SK-N-SH (cell line): Measurements from ENCODE around the gene OR10A5. TPM values are rescaled to one million over a fixed set of nuclear protein-coding genes. Genes with fewer than 3 reads are reported as not detected.

Experiments used
- CTCF ChIA-PET: fragments of 300-600, 350-600 bp; formaldehyde crosslinking; extraction: SDS; loops from one replicate; lab custom pipeline; 2021; lab: Yijun Ruan, JAX
- POLR2A ChIA-PET: fragments of 350-600 bp; sonication (Branson Sonifier 250); formaldehyde crosslinking; extraction: SDS; loops from one replicate; lab custom pipeline; 2020; ENCODE audit warnings: antibody characterized with exemption, inconsistent platforms; lab: Yijun Ruan, JAX
- DNase-seq: peaks from one replicate; pipeline ENCODE4 v3.0.0; 2012
- H2AFZ ChIP-seq: fragments of 200-600 bp; sonication (generic); 2 replicates; pipeline ENCODE4 v1.8.1; 2016; ENCODE audit warnings: antibody characterized with exemption, mild to moderate bottlenecking, low read depth
- H3F3A ChIP-seq: fragments of 200-600 bp; sonication (generic); replicated peaks from 2 replicates; pipeline ENCODE3; 2016; ENCODE audit warnings: antibody characterized with exemption, mild to moderate bottlenecking; ENCODE audit not compliant: insufficient read depth
- H3K27ac ChIP-seq, 2 experiments: fragments of 200-500 bp in 1 of 2; fragments of 200-600 bp in 1 of 2; sonication (Bioruptor generic) in 1 of 2; sonication (generic), shearing (Covaris generic) in 1 of 2; 2 replicates each; pipeline versions ENCODE4 v1.5.1 to v1.6.1; 2014 to 2016; ENCODE audit warnings: low read depth in 2 of 2, inconsistent platforms in 1 of 2, low read length in 1 of 2, mild to moderate bottlenecking in 1 of 2, mixed read lengths in 1 of 2
- H3K27me3 ChIP-seq: fragments of 200-600 bp; sonication (generic), shearing (Covaris generic); 2 replicates; pipeline ENCODE4 v1.6.1; 2016; ENCODE audit warnings: mixed run types; ENCODE audit not compliant: insufficient read depth
- H3K36me3 ChIP-seq, 2 experiments: fragments of 200-500 bp in 1 of 2; fragments of 200-600 bp in 1 of 2; sonication (Bioruptor generic) in 1 of 2; sonication (generic) in 1 of 2; replicated peaks in 1 of 2; 2 replicates each; pipeline versions ENCODE3 to v1.5.1; 2014 to 2016; ENCODE audit warnings: low read length in 1 of 2, mild to moderate bottlenecking in 1 of 2; ENCODE audit not compliant: insufficient read depth in 2 of 2, control insufficient read depth in 1 of 2
- H3K4me1 ChIP-seq, 2 experiments: fragments of 200-500 bp in 1 of 2; fragments of 200-600 bp in 1 of 2; sonication (Bioruptor generic) in 1 of 2; sonication (generic), shearing (Covaris generic) in 1 of 2; 2 replicates each; pipeline versions ENCODE4 v1.5.1 to v1.6.1; 2014 to 2016; ENCODE audit warnings: low read depth in 1 of 2, low read length in 1 of 2, mixed run types in 1 of 2; ENCODE audit not compliant: insufficient read depth in 2 of 2, control insufficient read depth in 1 of 2
- H3K4me2 ChIP-seq: fragments of 200-600 bp; sonication (generic), shearing (Covaris generic); 2 replicates; pipeline ENCODE4 v1.6.1; 2017; ENCODE audit warnings: mixed run types
- H3K4me3 ChIP-seq, 2 experiments: fragments of 200-500 bp in 1 of 2; fragments of 200-600 bp in 1 of 2; sonication (Bioruptor generic) in 1 of 2; sonication (generic), shearing (Covaris generic) in 1 of 2; 2 replicates each; pipeline versions ENCODE4 v1.5.1 to v1.8.1; 2014 to 2016; ENCODE audit warnings: low read depth in 2 of 2, inconsistent platforms in 1 of 2, low read length in 1 of 2, mild to moderate bottlenecking in 1 of 2, mixed read lengths in 1 of 2, moderate library complexity in 1 of 2
- H3K79me2 ChIP-seq: fragments of 200-600 bp; sonication (generic); 2 replicates; pipeline ENCODE4 v1.8.1; 2017; ENCODE audit warnings: mild to moderate bottlenecking; ENCODE audit not compliant: insufficient read depth
- H3K9ac ChIP-seq: fragments of 200-600 bp; sonication (generic); 2 replicates; pipeline ENCODE4 v1.6.1; 2017; ENCODE audit warnings: mixed run types
- H3K9me2 ChIP-seq: fragments of 200-600 bp; sonication (generic); 2 replicates; pipeline ENCODE4 v1.6.1; 2017; ENCODE audit warnings: mixed run types
- H3K9me3 ChIP-seq: fragments of 200-600 bp; sonication (generic); 2 replicates; pipeline ENCODE4 v1.6.1; 2017; ENCODE audit warnings: mixed run types, mild to moderate bottlenecking, moderate library complexity
- H4K20me1 ChIP-seq: fragments of 200-600 bp; sonication (generic); 2 replicates; pipeline ENCODE4 v1.6.1; 2017; ENCODE audit warnings: mild to moderate bottlenecking, mixed run types; ENCODE audit not compliant: insufficient read depth
- ELF1 ChIP-seq: IDR thresholded peaks from 2 replicates; pipeline ENCODE4 v1.4.0; 2012
- FOSL2 ChIP-seq: IDR thresholded peaks from 2 replicates; pipeline ENCODE4 v1.4.0; 2012; ENCODE audit warnings: low read depth, mild to moderate bottlenecking, moderate library complexity, borderline replicate concordance
- FOXJ3 ChIP-seq: sonication (generic); formaldehyde crosslinking; IDR thresholded peaks from 2 replicates; pipeline ENCODE4 v1.5.1; 2020; ENCODE audit warnings: mild to moderate bottlenecking, missing genetic modification reagents
- IRF3 ChIP-seq: fragments of 150-350 bp; IDR thresholded peaks from 2 replicates; pipeline ENCODE4 v1.6.1; 2016; ENCODE audit warnings: mild to moderate bottlenecking, low read depth, low read length
- MXI1 ChIP-seq: IDR thresholded peaks from 2 replicates; pipeline ENCODE4 v1.6.1; 2012; ENCODE audit warnings: mild to moderate bottlenecking, low read depth, low read length, improper control_type of control experiment
- NFIC ChIP-seq: IDR thresholded peaks from 2 replicates; pipeline ENCODE4 v1.4.0; 2012; ENCODE audit warnings: borderline replicate concordance
- RCOR1 ChIP-seq: fragments of 150-350 bp; IDR thresholded peaks from 2 replicates; pipeline ENCODE4 v1.6.1; 2017; ENCODE audit warnings: antibody characterized with exemption, low read length
- REST ChIP-seq: IDR thresholded peaks from 2 replicates; pipeline ENCODE4 v1.6.1; 2012; ENCODE audit warnings: mild to moderate bottlenecking, low read depth, low read length, moderate library complexity
- RFX5 ChIP-seq: IDR thresholded peaks from 2 replicates; pipeline ENCODE4 v1.6.1; 2012; ENCODE audit warnings: mild to moderate bottlenecking, improper control_type of control experiment, low read length
- SMC3 ChIP-seq: IDR thresholded peaks from 2 replicates; pipeline ENCODE4 v1.6.1; 2012; ENCODE audit warnings: low read depth, low read length, improper control_type of control experiment
- TCF12 ChIP-seq: IDR thresholded peaks from 2 replicates; pipeline ENCODE4 v1.4.0; 2012
- USF2 ChIP-seq: fragments of 150-350 bp; IDR thresholded peaks from 2 replicates; pipeline ENCODE4 v1.6.1; 2017; ENCODE audit warnings: antibody characterized with exemption, low read length, low read depth, borderline replicate concordance
- WGBS: methylation state at CpG from one replicate; pipeline ENCODE4 v1.1.6; 2017; ENCODE audit warnings: low lambda C conversion rate; 5-methylcytosine and 5-hydroxymethylcytosine counted together
- polyA plus RNA-seq, 3 experiments: library from polyadenylated mRNA; depleted of rRNA; stranded (reverse); fragments of >200 nt; gene quantifications; 2 replicates each; pipeline ENCODE4 v1.2.3, GENCODE V29; 2012
- TF ChIP-seq, protein P1 (sequence below): IDR thresholded peaks from 2 replicates; pipeline ENCODE4 v1.4.0; 2012; ENCODE audit warnings: low read depth, borderline replicate concordance

Gene OR10A5
- polyA plus RNA-seq, 1 of the 3 experiments (the other 2 are of a cell fraction): not detected

DNA sequence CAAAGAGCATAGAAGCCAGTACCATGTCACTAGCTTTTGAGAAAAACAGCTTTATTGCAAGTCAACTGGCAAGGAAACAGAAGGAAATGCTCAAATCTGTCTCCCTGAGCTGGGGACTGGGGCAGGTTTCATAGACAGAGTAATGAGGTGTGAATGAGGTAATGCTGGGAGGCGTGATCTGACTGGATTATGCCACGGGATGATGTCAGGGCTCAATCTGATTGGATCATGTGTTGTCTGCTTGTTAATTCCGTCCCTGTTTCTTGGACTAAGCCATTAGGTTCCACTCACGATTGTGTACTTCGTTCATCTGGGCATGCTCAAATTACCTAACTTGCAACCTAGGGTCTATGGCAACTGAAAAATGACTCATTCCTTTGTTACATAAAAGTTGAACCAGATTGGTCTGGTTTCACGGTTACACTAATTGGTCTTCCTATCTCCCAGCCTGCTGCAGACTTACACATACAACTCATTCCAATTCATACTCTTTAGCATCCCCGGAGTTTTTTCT lies 20.2 kb upstream of the OR10A5 start:
- H3K27ac ChIP-seq: no peak overlapping the region
- WGBS: 3% methylated on average over 7 of the region's 7 CpGs
- H3K4me2 ChIP-seq: no peak overlapping the region
- POLR2A ChIA-PET: no interaction called here
- no peak for TF ChIP-seq RCOR1
- no peak for TF ChIP-seq REST
- no peak for TF ChIP-seq SMC3
- no peak for TF ChIP-seq FOXJ3
- no peak for TF ChIP-seq RFX5
- TF ChIP-seq TCF12: no peak
- TF ChIP-seq USF2: no peak
- TF ChIP-seq MXI1: no peak
- no peak for TF ChIP-seq FOSL2
- TF ChIP-seq, protein P1, sequence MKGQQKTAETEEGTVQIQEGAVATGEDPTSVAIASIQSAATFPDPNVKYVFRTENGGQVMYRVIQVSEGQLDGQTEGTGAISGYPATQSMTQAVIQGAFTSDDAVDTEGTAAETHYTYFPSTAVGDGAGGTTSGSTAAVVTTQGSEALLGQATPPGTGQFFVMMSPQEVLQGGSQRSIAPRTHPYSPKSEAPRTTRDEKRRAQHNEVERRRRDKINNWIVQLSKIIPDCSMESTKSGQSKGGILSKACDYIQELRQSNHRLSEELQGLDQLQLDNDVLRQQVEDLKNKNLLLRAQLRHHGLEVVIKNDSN: no peak
- TF ChIP-seq IRF3: no peak
- no peak for TF ChIP-seq NFIC
- no peak for TF ChIP-seq ELF1
- CTCF ChIA-PET: interaction anchor here (1.1 to 1.6 kb wide), 3 partner anchors 8 to 34 kb away, joined by 3 to 15 read pairs (median 3); no protein-coding TSS in a partner anchor
- no peaks in the 10 kb centered on the region for H3K27me3 ChIP-seq
- no peaks in the 10 kb centered on the region for H3K79me2 ChIP-seq
- DNase-seq: no peak
- H3K9me3 ChIP-seq: no peaks in the 10 kb centered on the region
- no peak overlapping the region for H3K4me3 ChIP-seq
- H3F3A ChIP-seq: no peaks in the 10 kb centered on the region
- no peak overlapping the region for H2AFZ ChIP-seq
- no peaks in the 10 kb centered on the region for H3K9me2 ChIP-seq
- H3K9ac ChIP-seq: no peak overlapping the region
- no peaks in the 10 kb centered on the region for H3K4me1 ChIP-seq
- H3K36me3 ChIP-seq: no peaks in the 10 kb centered on the region
- H4K20me1 ChIP-seq: no peaks in the 10 kb centered on the region
